GM21529 (cell line): ENCODE measurements around the gene PSME2.

ENCODE experiments used
- ATAC-seq: cut with Tn5 transposase; IDR thresholded peaks from one replicate; pipeline ENCODE4 v1.9.1; 2021; ENCODE audit not compliant: unreplicated experiment

PSME2 gene

GRCh38 chr14:24095271-24096068 lies 50.9 kb downstream of the PSME2 start:
- peak; percentile 69 for ATAC-seq

GRCh38 chr14:24094841-24095270 lies 51.6 kb downstream of the PSME2 start:
- no peak for ATAC-seq

GRCh38 chr14:24093901-24094840 lies 52.2 kb downstream of the PSME2 start, which contains the start of gene PCK2:
Gene PCK2 (plus strand): TSS chr14:24094311. CDS start chr14:24094406, 95 bp downstream.
- peak; percentile 64 for ATAC-seq
